ENCODE data around the gene NREP.

Gene NREP, protein sequence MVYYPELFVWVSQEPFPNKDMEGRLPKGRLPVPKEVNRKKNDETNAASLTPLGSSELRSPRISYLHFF

DNA sequence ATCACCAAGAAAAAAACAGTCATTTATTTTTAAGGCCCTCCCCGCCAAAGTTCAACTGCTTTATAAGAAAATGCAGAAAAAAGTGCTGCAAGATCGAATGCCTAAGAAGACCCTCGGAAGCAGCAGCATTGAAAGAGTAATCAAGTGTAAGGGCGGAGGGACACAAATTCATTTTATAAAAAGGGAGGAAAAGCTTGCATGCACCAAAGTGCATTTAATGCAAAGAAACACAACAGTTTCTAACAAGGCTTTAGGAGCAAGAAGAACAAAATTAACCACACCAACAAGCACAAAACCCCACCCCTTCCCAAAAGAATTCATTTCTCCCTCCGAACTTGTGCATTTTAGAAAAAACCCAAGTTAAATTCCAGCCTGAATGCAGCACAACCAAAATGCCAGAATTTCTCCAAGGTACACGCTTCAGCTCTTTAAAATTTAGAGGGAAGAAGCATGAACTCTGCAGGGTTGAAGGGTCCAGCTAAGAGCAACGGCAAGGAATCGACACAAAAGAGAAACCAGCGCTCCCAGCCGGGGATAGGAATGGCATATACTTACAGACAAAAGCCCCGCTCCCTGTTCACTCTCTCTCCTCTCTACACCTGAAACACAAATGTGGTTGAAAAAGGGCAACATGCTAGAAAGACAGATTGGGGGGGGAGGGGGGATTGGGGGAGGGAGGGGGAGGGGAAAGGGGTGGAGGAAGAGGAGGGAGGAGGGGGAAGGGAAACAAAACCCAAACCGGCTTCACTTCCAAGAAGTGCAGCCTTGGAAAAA is at the start of gene NREP:
NREP (minus strand) TSS at position 614 of the 774 bp plus-strand sequence. CDS start 1,422 bp downstream, outside the sequence.
- peak; percentile 87 for DNase-seq

DNA sequence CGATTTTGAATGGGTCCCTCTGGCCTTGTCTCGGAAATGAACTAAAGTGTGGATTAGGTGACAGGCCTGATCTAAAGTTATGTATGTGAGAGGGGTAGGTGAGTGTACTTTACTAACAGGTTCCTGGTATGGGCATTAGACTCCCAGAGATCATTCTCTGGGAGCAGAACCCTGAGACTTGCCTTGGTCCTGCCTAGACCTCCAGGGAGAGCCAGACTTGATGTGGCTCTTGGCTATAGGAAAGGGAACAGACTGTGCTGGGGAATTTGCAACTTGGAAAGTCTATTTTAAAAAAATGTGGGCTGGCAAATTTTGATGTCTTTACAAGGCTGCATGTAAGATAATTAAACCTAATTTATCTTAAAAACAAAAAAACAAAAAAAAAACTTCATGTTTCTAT is 49.8 kb upstream of the NREP start:
- no peak for DNase-seq

DNA sequence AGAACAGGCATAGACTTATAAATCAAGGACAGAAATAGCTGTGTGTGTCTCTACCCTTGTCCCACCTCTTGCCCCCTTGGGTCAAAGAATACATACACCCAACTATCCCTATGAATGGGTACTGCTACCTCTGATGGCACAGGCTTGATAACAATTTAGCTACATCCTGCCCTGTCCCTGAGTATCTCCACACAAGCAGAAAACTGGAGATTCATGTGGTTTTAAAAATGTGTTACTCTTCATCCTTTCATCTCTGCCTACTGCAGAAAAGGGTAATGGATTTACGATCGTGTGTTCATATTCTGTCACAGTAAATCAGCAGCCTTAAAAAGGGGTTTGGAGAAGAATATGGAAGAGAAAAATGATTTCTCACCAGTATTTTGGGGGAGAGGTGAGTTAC is 49.2 kb upstream of the NREP start:
- no peak for DNase-seq

DNA sequence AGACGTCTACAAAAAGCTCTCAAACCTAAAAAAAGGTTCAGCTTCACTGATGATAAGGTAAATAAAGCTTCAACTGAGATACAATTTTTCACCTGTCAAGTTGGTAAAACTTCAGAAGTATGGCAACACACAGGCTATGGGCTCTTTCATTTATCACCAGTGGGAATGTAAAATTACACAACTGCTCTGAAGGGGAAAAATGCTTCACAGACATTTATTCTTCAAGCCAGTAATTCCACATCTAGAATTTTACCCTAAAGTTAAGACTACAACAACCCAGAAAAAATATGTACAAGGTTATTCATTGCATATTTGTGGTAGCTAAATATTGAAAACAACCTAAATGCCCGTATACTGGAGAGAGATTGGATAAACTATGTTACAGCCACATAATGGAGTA is 48.1 kb upstream of the NREP start:
- DNase-seq: no peak

DNA sequence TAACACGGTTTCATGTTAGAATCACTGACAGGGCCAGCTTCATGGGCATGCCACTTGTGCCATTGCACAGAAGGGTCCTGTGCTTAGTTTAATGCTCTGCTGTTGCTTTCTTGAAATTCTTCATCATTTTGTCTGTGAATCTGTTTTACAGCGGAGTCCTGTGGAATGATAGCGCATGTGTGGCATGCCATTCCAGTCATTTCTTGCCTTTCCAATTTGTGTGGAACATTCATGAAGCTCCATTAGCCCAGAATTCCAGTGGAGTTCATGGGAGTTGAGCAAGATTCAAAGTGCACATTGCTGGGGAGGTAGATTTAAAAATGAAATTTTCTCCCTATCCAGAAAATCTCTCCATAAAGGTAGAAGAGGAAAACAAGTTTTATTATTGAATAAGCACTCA is 43.4 kb upstream of the NREP start:
- DNase-seq: no peak

DNA sequence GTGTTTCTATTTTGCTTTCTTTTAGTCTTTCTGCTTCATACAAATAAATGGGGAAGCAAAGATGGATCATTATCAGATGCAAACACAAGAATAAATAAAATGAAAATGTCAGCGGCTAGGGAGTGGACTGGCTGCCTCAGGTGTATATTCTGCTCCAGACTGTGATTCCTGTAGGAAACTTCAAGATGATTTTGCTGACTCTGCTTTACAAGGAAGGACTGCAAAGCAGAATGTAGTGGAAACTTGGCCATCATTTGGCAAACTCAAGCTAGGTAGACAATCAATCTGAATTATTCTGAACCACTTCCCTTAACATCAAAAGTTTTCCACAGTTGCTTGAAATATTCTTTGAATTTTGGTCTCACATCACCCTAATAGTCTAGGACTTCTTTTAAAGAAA is 38.1 kb upstream of the NREP start:
- no peak for DNase-seq

DNA sequence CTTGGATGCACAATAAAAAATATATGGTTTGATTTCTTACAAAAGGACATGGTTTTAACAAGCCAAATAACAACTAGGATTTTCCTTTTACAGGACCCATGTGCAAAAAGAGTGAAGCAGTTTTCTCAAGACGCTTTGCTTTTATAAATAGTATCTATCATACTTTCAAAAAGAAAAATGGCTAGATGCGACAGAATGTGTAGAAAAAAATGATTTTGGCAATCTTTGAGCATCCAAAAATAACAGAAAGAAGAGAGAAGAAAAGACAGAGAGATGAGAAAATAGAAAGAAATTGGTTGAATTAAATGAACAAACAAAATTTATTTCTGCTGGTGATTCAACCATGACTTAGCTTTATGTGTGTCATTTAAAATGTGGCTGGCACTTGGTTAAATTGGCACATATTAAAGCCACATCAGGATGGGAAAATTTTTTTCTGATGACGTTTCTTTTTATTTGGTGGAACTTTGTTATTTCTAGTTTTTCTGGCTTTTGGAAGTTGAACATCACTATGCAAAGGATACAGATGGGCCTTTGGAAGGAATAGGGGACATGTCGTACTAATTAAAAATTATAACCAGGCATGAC is 35.6 kb upstream of the NREP start:
- no peak for DNase-seq

DNA sequence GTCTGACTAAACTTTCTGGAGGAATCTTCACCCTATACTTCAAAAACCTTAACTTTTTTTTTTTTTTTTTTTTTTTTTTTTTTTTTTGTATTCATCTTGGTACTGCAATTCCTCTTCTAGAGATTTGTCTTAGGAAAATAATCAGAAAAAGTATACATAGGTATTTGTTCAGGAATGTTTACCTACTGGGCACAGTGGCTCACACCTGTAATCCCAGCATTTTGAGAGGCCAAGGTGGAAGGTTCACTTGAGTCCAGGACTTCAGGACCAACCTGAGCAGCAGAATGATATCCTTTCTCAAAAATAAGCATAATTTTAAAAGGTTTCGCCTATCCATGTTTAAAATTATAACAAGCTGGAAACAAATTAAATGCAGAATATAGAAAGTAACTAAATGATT is 33.3 kb upstream of the NREP start:
- DNase-seq: no peak

DNA sequence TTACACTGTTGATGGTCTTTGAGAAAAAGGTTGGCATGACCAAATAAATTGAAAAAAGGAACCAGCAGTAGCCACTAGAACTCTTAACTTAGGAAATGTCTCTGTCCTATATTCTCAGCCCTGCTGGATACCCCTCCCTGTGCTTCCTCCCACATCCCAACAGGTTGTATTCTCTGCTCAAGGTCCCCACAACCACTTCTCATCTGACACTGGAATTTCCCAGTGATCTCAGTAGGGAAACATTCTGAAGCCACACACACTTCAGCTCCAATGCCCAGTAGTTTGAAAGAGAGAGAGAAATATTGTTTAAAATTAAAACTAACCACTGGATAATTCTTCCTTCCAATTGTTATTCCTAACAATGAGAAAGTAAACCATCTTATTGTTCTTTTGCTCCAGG is 30.0 kb upstream of the NREP start:
- DNase-seq: no peak

DNA sequence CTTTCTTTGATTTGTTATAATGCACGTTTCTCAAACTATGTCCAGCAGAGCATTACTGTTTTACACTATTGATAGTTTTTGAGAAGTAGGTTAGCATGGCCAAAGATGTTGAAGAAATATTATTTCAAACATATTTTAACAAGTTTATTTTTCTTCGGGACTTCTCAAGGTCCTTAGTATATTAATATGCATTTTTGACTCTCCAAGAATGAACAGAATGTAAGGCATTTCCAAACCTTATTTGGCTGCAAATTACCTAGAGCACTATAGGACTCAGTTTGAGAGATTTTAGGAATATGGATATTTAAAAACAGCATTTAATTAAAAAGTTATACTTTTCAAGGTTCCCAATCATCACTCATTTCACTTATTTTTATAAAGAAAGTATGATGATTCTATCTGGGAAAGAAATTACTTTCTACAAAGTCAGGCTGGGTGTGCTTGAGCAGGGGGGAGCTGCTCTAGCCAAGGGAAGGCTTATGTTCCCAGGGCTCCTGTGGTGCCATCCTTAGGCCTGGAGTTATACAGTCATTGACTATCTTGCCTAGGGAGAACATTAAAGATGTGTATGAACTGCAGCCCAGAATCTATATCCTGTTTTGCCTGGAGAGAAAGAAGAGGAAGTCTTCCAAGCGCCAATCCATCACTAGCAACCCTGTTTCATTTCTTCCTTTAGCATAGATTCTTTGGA is 27.6 kb upstream of the NREP start:
- DNase-seq: no peak

DNA sequence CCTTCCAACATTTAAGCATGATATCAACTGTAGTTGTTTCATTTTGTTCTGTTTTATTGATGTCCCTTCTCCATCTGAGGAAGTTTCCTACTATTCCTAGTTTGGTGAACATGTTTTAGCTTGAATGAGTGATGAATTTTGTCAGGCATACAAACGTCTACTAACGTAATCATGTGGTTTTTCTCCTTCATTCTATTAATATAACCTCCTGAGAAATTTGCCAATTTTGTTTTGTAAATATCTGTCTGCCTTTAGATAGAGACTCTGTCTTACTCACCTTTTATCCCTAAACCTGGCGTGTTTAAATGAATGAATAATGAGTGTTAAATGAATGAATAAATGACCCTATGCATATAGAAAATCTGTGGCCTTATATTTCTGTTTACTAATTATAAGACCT is 26.5 kb upstream of the NREP start:
- DNase-seq: no peak

DNA sequence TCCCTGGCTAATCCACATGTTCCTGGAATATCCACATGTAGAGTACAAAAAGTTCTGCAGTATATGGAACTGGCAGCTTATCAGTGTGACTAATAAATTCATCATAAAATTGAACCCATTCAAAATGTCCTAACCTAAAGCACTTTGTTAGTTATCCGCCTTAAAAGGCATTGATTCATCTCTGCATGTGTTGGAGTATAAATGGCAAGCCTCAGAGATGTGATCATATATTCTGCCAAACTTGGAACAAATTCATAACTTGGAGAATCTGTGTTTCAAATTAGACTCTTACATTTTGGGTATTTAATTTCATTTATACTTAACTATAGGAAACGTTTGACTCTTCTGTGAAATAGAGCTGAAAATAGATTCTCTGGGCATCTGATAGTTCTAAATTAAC is 25.2 kb upstream of the NREP start:
- no peak for DNase-seq

DNA sequence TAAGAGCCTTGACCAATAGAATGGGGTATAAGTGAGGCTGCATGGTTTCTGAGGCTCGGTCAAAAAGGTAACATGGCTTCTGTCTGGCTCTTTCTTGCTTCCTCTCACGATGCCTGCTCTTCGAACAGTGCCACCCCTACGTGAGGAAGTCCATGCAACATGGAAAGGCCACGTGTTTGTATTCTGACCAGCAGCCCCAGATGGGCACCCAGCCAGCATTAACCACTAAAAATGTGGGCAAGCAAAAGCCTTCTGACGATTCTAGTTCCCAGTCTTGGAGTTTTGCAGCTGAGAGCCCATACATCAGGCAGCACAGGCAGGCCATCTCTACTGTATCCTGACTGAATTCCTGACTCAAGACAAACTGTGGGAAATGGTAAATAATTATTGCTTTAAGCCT is 24.2 kb upstream of the NREP start:
- DNase-seq: peak; percentile 33

DNA sequence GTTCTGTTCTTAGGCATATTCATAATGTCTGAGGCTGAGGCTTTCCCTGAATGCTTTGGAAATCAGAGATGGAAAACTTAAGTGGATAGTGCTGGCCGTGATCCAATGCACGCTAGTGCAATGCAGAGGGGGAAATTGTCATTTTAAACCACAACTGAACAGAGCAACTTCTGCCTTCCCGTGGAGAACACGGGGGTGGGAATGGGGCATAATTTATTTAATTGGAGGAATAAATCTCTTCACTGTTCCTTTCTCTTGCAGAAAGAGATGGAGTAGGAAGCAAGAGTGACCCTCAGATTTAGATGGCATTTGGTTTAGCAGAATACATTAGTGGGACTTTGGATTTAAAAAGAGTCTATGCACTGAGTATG is 22.9 kb upstream of the NREP start:
- no peak for DNase-seq

DNA sequence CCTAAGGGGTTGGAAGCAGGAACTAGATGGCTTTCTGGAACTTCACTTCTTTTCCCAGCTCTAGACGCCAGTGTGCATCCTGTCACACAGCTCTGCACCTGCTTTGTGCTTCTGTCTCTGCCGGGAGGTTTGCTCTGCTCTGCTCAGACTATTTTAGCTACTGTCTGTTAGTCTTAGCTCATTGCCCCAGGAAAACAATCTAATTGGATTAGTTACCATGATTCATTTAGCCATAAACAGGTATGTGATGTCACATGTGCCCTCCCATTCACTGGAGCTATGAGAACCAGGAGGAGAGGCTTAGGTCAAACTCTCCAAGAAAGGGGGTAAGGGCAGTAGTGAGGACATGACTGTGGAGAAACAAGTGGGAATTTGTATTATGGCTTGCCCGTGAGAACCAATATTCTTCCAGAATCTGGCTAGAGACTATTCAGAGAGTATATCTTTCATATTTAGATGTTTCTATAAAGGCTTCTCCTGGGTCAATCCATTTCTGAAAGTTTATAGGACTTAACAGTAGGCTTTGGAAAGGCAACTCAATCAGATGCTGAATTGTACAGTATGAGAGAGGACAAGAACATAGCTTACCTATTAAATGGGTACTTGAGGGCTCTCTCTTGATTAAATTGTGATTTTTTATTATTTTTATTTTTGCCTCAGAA is 22.4 kb upstream of the NREP start:
- no peak for DNase-seq

DNA sequence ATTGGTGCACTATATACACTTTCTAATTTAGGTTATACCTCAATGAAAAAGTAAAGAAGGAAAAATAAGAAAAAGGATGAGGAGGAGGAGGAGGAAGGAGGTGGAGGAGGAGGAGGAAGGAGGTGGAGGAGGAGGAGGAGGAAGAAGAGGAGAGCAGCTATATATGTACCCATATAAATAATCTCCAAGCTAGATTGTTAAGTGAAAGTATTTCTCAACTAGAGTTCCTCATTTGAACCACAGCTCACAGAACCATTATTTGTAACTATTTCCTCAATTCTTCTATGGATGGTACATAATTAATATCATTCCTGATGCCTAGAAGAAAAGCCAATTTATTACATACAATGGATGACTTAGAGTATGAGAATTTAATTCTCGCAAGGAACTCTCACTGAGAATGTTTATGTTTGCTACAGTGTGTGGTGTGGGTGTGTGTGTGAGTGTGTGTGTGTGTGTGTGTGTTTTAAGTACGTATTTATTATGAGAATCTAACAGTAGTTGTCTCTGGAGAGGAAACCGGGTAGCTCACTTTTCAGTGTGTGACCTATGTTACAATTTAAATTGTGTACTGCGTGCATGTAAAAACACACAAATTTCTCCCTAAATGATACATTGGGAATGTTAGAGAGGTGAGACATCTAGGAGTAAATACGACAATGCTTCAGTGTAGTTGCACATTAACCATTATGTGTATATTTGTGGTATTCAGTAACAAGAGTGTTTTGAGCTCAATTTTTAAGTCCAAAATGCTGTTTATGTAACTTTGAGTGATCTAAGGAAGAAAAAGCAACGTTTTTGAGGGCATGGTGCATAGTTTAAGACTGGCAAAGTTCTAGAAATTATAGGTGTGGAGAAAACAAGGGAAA is 20.2 kb upstream of the NREP start:
- peak; percentile 26 for DNase-seq

DNA sequence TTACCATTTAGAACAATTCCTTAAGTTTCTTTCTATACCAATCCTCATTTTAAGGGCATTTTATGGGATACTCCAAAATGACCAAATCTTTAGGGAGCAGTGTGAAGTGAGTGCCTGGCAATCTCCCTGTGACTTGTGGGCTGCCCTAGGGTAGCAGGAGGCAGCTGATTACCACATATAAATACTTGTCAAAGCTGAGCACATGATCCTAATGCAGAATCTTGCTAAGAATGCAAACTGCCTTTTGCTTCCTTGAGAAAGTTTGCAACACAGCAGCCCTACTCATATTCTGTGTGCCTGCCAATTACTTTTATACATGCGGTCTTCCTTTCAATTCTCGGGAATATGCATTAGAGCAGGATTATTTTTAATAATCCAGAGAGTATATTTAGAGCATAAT is 18.2 kb upstream of the NREP start:
- DNase-seq: peak; percentile 20

DNA sequence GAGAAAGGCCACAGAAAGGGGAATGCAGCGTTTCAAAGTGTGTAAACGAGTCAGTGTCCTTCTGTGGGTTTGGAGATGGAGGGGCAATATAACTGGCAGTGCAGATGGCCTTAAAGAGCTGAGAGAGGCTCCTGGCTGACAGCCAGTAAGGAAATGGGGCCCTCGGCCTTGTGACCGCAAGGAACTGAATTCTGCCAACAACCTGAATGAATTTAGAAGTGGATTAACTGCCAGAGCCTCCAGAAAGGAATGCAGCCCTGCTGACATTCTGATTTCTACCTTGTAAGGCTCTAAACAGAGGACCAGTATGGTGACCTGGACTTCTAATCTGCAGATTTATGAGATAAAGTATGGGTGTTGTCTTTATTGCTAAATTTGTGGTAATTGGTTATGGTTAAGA is 17.5 kb upstream of the NREP start:
- DNase-seq: peak; percentile 70

DNA sequence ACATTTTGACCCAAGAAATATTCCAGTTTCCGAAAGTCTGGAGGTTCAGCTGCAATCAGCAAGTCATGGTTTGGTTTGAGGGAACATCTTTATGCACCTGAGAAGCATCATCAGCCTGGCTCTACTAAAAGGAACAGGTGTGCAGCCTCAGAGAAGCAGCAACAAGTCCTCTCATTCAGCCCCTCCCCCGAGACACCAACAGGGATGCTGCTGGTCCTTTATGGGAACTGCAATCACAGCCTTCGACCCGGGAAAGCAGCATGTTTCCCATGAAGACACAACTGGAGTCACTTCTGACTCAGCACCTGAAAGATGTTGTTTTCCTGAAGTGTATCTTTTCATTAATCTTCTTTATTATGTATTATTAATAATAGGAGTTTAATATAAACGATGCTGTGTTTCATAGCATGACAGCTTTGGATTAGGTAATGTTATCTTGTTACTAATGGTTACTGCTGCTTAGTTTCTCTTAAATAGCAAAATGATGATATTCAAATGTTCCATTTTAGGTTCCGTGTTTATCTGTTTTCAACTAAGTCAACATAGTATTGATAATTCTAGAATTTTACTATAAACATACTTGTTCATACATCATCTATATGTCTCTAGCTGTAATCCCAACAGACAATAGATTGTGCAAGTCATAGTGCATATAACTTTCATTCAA is 15.6 kb upstream of the NREP start:
- no peak for DNase-seq

DNA sequence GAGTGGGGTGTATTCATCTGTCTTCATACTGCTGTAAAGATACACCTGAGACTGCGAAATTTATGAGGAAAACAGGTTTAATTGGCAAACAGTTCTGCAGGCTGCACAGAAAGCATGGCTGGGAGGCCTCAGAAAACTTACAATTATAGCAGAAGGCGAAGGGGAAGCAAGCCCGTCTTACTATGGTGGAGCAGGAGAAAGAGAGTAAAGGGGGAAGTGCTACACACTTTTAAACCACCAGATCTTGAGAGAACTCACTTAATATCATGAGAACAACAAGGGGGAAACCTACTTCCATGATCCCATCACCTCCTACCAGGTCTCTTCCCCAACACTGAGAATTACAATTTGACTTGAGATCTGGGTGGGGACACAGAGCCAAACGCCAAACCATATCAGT is 12.5 kb upstream of the NREP start:
- no peak for DNase-seq

DNA sequence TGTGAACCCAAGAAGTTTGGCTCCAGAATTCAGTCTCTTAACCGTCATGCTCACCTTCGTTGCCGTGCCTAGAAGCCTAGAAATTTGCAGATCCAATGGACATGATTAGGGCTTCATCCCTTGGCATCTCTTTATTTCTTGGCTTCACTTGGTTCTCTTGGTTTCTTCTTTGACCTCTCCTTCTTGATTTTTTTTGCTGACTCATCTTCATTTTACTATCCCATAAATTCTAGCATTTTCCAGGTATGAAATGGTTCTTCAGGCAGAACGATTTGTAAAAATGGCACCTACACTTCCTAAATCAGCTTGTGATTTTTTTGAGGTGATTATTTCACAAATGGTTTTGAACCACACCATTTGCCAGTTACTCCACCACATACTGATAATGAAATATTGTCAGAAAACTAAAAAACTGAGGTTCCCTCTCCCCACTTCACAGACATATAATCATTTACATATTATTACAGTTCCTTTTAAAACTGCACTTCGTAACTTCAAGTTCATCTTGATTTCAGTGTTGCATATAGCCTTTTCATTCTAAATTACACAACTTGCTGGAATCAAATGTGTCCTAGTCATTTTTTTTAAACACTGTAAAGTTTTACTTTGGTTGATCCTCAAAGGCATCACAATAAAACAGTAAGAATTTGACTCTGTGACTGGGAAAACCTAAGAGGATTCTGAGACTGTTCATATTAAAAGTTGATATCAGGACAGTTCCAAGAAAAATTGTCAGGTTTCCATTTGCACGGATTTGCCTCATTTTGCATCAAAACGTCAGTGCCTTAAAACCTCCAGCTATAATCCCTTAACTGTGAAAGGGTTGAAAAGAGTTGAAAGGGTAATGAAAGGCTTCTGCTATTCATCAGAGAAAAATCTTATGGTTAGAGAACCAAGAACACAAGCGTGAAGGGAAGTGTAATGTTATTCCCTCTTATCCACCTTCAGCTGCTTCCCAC is 8.9 kb upstream of the NREP start:
- no peak for DNase-seq

All from OCI-M1 (cell line).